Smooth muscle cell (in vitro differentiated cells): ENCODE measurements around the gene GNAZ. TPM values are rescaled to one million over a fixed set of nuclear protein-coding genes. Genes with fewer than 3 reads are reported as not detected.

Source experiments
- DNase-seq: peaks from one replicate; lab custom pipeline; 2025; ENCODE audit not compliant: unreplicated experiment; lab: John Stamatoyannopoulos, UW
- H2AFZ ChIP-seq: fragments of 200-600 bp; sonication (generic); 2 replicates; pipeline ENCODE4 v1.6.0; 2016; ENCODE audit warnings: antibody characterized with exemption, low read depth, mild to moderate bottlenecking
- H3F3A ChIP-seq: fragments of 200-600 bp; sonication (generic); 2 replicates; pipeline ENCODE4 v1.6.0; 2017; ENCODE audit warnings: antibody characterized with exemption, low read depth
- H3K27ac ChIP-seq: fragments of 200-600 bp; sonication (generic); 2 replicates; pipeline ENCODE4 v1.5.1; 2016; ENCODE audit warnings: low read depth, mild to moderate bottlenecking
- H3K27me3 ChIP-seq: fragments of 200-600 bp; sonication (generic); 2 replicates; pipeline ENCODE4 v1.6.1; 2016; ENCODE audit warnings: low read depth, mild to moderate bottlenecking
- H3K36me3 ChIP-seq: fragments of 200-600 bp; sonication (generic); 2 replicates; pipeline ENCODE4 v1.5.1; 2016; ENCODE audit warnings: low read depth
- H3K4me1 ChIP-seq: fragments of 200-600 bp; sonication (generic); 2 replicates; pipeline ENCODE4 v1.5.1; 2016; ENCODE audit warnings: low read depth
- H3K4me2 ChIP-seq: fragments of 200-600 bp; sonication (generic); 2 replicates; pipeline ENCODE4 v1.6.0; 2016; ENCODE audit warnings: mild to moderate bottlenecking
- H3K4me3 ChIP-seq: fragments of 200-600 bp; sonication (generic); 2 replicates; pipeline ENCODE4 v1.5.1; 2016; ENCODE audit warnings: mild to moderate bottlenecking
- H3K79me2 ChIP-seq: fragments of 200-600 bp; sonication (generic); 2 replicates; pipeline ENCODE4 v1.6.0; 2016; ENCODE audit warnings: low read depth, mild to moderate bottlenecking
- H3K9ac ChIP-seq: fragments of 200-600 bp; sonication (generic); 2 replicates; pipeline ENCODE4 v1.6.0; 2016; ENCODE audit warnings: low read depth
- H3K9me3 ChIP-seq: fragments of 200-600 bp; sonication (generic); replicated peaks from 2 replicates; pipeline ENCODE4 v1.5.1; 2016; ENCODE audit warnings: low read depth
- H4K20me1 ChIP-seq: fragments of 200-600 bp; sonication (generic); 2 replicates; pipeline ENCODE4 v1.6.0; 2016; ENCODE audit warnings: low read depth
- WGBS: methylation state at CpG from one replicate; pipeline ENCODE4 v1.1.7; 2016; ENCODE audit warnings: low lambda C conversion rate; 5-methylcytosine and 5-hydroxymethylcytosine counted together
- polyA plus RNA-seq: library from polyadenylated mRNA; unstranded; fragments of >200 nt; fragmentation: Nextera tagmentation; extraction: Ambion mirVana; gene quantifications from 2 replicates; pipeline ENCODE4 v1.2.1, GENCODE V29; 2016
- total RNA-seq: library from RNA; depleted of rRNA; stranded (reverse); fragments of >200 nt; gene quantifications from 2 replicates; pipeline ENCODE4 v1.2.3, GENCODE V29; 2014
- TF ChIP-seq, protein P1 (sequence below): fragments of 200-600 bp; sonication (generic); IDR thresholded peaks from 2 replicates; pipeline ENCODE4 v1.5.1; 2017; ENCODE audit warnings: borderline replicate concordance, mild to moderate bottlenecking, antibody characterized with exemption; ENCODE audit not compliant: insufficient read depth, poor library complexity, severe bottlenecking

Gene GNAZ
- total and polyA plus RNA-seq, 2 experiments from 2014 or later, result 0.50 to 1.2 TPM

DNA sequence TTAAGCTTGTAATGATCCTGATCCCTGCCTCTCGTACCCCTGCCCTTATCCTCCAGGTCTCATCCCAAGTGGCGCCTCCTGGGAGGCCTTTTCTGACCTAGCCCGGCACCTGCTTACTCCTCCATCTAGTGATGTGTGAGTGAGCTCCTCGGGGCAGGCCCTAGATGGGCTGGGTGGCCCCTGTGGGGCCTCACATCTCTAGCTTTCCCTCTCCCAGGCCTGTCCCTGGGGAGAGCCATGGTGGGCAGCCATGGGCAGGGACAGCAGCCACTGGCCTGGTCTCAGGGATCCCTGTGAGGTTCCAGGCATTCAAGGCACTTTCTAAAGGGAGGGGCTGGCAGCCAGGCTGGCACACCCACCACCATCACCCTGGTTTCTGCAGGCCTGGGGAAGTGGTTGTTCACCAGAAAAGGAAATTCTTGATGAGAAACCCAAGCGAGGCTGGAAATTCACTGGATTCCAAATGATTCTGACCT is 27.9 kb downstream of the GNAZ start:
- no peak overlapping the region for H3K4me2 ChIP-seq
- 85% methylated on average over 5 of the region's 5 CpGs for WGBS
- no peak overlapping the region for H3K27ac ChIP-seq
- TF ChIP-seq, protein P1, sequence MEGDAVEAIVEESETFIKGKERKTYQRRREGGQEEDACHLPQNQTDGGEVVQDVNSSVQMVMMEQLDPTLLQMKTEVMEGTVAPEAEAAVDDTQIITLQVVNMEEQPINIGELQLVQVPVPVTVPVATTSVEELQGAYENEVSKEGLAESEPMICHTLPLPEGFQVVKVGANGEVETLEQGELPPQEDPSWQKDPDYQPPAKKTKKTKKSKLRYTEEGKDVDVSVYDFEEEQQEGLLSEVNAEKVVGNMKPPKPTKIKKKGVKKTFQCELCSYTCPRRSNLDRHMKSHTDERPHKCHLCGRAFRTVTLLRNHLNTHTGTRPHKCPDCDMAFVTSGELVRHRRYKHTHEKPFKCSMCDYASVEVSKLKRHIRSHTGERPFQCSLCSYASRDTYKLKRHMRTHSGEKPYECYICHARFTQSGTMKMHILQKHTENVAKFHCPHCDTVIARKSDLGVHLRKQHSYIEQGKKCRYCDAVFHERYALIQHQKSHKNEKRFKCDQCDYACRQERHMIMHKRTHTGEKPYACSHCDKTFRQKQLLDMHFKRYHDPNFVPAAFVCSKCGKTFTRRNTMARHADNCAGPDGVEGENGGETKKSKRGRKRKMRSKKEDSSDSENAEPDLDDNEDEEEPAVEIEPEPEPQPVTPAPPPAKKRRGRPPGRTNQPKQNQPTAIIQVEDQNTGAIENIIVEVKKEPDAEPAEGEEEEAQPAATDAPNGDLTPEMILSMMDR, result no peak
- DNase-seq, result no peak
- no peaks in the 10 kb centered on the region for H3K79me2 ChIP-seq
- no peaks in the 10 kb centered on the region for H4K20me1 ChIP-seq
- no peaks in the 10 kb centered on the region for H3K36me3 ChIP-seq
- no peak overlapping the region for H3K9ac ChIP-seq
- H3K9me3 ChIP-seq, result no peaks in the 10 kb centered on the region
- no peaks in the 10 kb centered on the region for H3K27me3 ChIP-seq
- H3K4me1 ChIP-seq, result no peaks in the 10 kb centered on the region
- no peak overlapping the region for H3K4me3 ChIP-seq
- H2AFZ ChIP-seq, result no peak overlapping the region
- H3F3A ChIP-seq, result no peaks in the 10 kb centered on the region

DNA sequence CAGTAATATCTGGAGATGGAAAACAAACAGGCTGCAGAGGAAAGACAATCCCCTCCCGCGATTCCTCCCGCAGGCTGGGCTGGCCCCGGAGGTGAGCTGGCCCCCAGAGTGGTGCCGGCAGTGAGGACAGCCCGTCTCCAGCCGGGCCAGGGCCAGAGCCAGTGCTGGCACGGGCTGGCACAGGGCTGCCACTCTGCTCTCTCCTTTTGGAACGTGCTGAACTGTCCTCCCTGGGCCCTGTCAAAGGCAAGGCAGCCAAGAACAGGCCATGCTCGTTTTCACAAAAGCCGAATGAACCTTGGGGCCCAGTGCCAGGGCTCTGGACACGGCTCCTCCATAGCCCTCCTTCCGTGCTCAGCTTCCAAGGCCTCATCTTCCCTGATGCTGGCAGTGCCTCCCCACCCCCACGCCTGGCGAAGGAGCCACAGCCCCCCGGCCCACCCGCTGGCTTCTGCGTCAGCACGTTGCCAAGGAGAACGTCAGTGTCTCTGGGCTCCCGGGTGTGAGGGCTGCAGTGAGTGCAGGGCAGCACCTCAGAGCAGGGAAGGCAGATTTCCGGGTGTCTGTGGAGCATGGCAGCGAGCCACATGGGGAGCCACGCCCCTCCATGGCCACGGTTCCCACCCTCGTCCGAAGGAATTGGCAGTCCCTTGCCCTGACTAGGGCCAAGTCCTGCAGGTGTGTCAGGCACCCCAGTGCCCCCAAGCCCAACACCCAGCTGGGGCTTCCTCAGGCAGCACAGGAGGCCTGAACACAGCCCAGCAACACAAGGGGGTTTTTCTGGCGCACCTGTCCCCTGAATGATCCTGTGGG is 28.6 kb downstream of the GNAZ start:
- Histone ChIP-seq H4K20me1 (no peaks in the 10 kb centered on the region), H2AFZ (no peak overlapping the region), H3K9me3 (no peaks in the 10 kb centered on the region), H3K4me3 (no peak overlapping the region), H3K4me2 (no peak overlapping the region), H3K4me1 (no peaks in the 10 kb centered on the region), H3K79me2 (no peaks in the 10 kb centered on the region), H3K27ac (no peak overlapping the region), H3K9ac (no peak overlapping the region), H3K27me3 (no peaks in the 10 kb centered on the region), H3F3A (no peaks in the 10 kb centered on the region), H3K36me3 (no peaks in the 10 kb centered on the region)
- 92% methylated on average over 25 of the region's 28 CpGs for WGBS
- DNase-seq, result no peak
- TF ChIP-seq, protein P1, result no peak

DNA sequence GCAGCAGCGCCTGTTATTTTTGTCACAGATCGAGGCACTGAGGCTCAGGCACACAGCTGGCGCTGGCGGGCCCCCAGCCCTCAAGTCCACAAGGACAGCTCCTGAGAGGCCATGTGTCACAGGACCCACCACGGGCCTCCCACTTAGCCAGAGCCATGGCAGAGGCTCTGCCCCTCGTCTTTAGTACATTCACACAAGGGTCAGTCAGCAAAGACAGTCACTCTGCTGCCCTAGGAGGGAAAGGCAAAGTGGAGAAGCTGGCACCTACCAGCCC is 29.1 kb downstream of the GNAZ start:
- Histone ChIP-seq H3K27me3 (no peaks in the 10 kb centered on the region), H3K4me3 (no peak overlapping the region), H3K27ac (no peak overlapping the region), H3F3A (no peaks in the 10 kb centered on the region), H2AFZ (no peak overlapping the region), H3K4me1 (no peaks in the 10 kb centered on the region), H3K9ac (no peak overlapping the region), H3K36me3 (no peaks in the 10 kb centered on the region), H4K20me1 (no peaks in the 10 kb centered on the region), H3K4me2 (no peak overlapping the region), H3K79me2 (no peaks in the 10 kb centered on the region), H3K9me3 (no peaks in the 10 kb centered on the region)
- DNase-seq, result no peak
- WGBS, result 88% methylated on average over 6 of the region's 6 CpGs
- TF ChIP-seq, protein P1, result no peak

DNA sequence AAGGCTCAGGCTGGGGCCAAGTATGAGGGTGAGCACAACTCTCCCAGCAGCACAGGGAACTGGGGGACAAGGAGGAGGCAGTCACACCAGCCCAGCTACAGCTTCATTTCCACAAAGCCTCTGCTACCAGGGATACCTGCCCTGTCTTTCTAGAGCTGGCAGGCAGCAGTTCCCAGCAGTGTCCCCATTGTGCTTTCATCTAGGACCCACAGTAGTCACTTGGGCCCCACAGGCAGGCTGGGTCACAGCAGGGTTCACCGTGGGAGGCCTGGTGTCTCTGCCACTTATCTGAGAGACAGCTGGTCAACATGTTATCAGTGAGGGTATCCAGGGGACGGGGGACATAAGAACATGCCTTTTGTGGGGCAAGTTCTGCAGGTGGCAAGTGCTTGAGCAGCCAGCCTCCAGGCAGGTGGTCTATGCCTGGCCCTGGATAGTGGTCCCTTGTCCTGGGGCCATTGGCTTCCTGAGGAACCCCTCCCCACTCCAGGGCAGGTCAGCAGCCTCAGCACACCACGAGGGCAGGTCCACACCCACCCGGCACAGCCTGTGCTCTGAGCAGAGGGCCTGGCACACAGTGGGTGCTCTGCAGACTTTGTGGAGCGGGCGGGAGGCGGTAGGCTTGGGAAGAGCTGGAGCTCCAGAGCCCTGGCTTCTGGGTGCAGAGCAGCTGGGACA is 29.9 kb downstream of the GNAZ start:
- Histone ChIP-seq H3K79me2 (no peaks in the 10 kb centered on the region), H2AFZ (no peak overlapping the region), H4K20me1 (no peaks in the 10 kb centered on the region), H3K4me2 (no peak overlapping the region), H3K4me1 (no peaks in the 10 kb centered on the region), H3F3A (no peaks in the 10 kb centered on the region), H3K27ac (no peak overlapping the region), H3K9ac (no peak overlapping the region), H3K4me3 (no peak overlapping the region), H3K36me3 (no peaks in the 10 kb centered on the region), H3K27me3 (no peaks in the 10 kb centered on the region), H3K9me3 (no peaks in the 10 kb centered on the region)
- WGBS, result 89% methylated on average over 7 of the region's 7 CpGs
- no peak for DNase-seq
- TF ChIP-seq, protein P1, result no peak
